Stimulated activated CD4-positive, alpha-beta T cell treated with anti-CD3 and anti-CD28 coated beads, Interleukin-1b, Interleukin-23, amount 100 ng/mL, for 4 hours (primary cell): ENCODE data around the gene VSTM4.

Experiments
- DNase-seq, 2 donors: peaks; one replicate each; pipeline ENCODE4 v3.0.0-alpha.2; 2020; ENCODE audit warnings: low read depth in 2 of 2

The VSTM4 gene

GRCh38 chr10:49141541-49142332 is 26.4 kb upstream of the VSTM4 start:
- DNase-seq, result no peak

- no peak for DNase-seq
Observed at GRCh38 chr10:49140304-49141177, 25.2 kb upstream of the VSTM4 start.

- no peak for DNase-seq
Observed at GRCh38 chr10:49139846-49140195, 24.5 kb upstream of the VSTM4 start.

- no peak for DNase-seq
Observed at GRCh38 chr10:49139028-49139845, 23.9 kb upstream of the VSTM4 start.

GRCh38 chr10:49138361-49138891 is 23.1 kb upstream of the VSTM4 start:
- DNase-seq, result no peak

GRCh38 chr10:49136525-49136924 is 21.2 kb upstream of the VSTM4 start:
- DNase-seq, result no peak

GRCh38 chr10:49135575-49136313 is 20.4 kb upstream of the VSTM4 start:
- no peak for DNase-seq

GRCh38 chr10:49134327-49134726 is 19.0 kb upstream of the VSTM4 start:
- no peak for DNase-seq

- no peak for DNase-seq
Observed at GRCh38 chr10:49133706-49134248, 18.5 kb upstream of the VSTM4 start, which contains the start of gene FAM170B. FAM170B (minus strand) TSS chr10:49134021; CDS start chr10:49133918, 103 bp downstream.

GRCh38 chr10:49132362-49132737 is 17.0 kb upstream of the VSTM4 start:
- DNase-seq, result no peak

GRCh38 chr10:49131507-49132361 is 16.4 kb upstream of the VSTM4 start:
- no peak for DNase-seq

GRCh38 chr10:49129376-49129775 is 14.1 kb upstream of the VSTM4 start:
- DNase-seq, result no peak

GRCh38 chr10:49128854-49129253 is 13.5 kb upstream of the VSTM4 start:
- DNase-seq, result no peak

- DNase-seq, result no peak
Observed at GRCh38 chr10:49123981-49124950, 8.9 kb upstream of the VSTM4 start.

GRCh38 chr10:49120911-49121310 is 5.6 kb upstream of the VSTM4 start:
- no peak for DNase-seq

GRCh38 chr10:49119746-49120145 is 4.4 kb upstream of the VSTM4 start:
- DNase-seq, result no peak

- DNase-seq, result no peak
Observed at GRCh38 chr10:49118430-49119074, 3.2 kb upstream of the VSTM4 start.
